GM19239 (cell line): Measurements from ENCODE around the gene NAA10.

Experiments used
- DNase-seq: peaks from one replicate; pipeline ENCODE4 v3.0.0; 2011; ENCODE audit warnings: low spot score; ENCODE audit not compliant: insufficient read length
- FAIRE-seq: peaks from 2 replicates; lab custom pipeline; 2011; peaks lifted over from hg19 to GRCh38; lab: Jason Lieb, UNC

The NAA10 gene

GRCh38 chrX:153887385-153887784 is 47.5 kb downstream of the NAA10 start:
- FAIRE-seq (no peak), DNase-seq (no peak)

GRCh38 chrX:153886915-153887314 is 47.9 kb downstream of the NAA10 start:
- DNase-seq (no peak), FAIRE-seq (no peak)

GRCh38 chrX:153885968-153886903 is 48.6 kb downstream of the NAA10 start, which contains the start of gene L1CAM:
TSS of gene L1CAM (minus strand) at chrX:153886173. CDS start at chrX:153875836, 10,337 bp downstream.
- DNase-seq (no peak), FAIRE-seq (no peak)

- DNase-seq (no peak), FAIRE-seq (no peak)
Measured at GRCh38 chrX:153885208-153885787, 49.5 kb downstream of the NAA10 start.

- DNase-seq: no peak
- no peak for FAIRE-seq
Measured at GRCh38 chrX:153884590-153884989, 50.2 kb downstream of the NAA10 start.

GRCh38 chrX:153884136-153884535 is 50.7 kb downstream of the NAA10 start:
- FAIRE-seq (peak; percentile 67), DNase-seq (no peak)

- DNase-seq (no peak), FAIRE-seq (no peak)
Measured at GRCh38 chrX:153883163-153883843, 51.5 kb downstream of the NAA10 start.

GRCh38 chrX:153882557-153882956 is 52.3 kb downstream of the NAA10 start:
- FAIRE-seq (no peak), DNase-seq (no peak)

GRCh38 chrX:153882086-153882498 is 52.7 kb downstream of the NAA10 start:
- DNase-seq: no peak
- no peak for FAIRE-seq

- FAIRE-seq (no peak), DNase-seq (no peak)
Measured at GRCh38 chrX:153881281-153881680, 53.6 kb downstream of the NAA10 start.

- DNase-seq (no peak), FAIRE-seq (no peak)
Measured at GRCh38 chrX:153880440-153880815, 54.4 kb downstream of the NAA10 start.

- DNase-seq (no peak), FAIRE-seq (no peak)
Measured at GRCh38 chrX:153879741-153880439, 54.9 kb downstream of the NAA10 start.
